Endothelial cell of umbilical vein (primary cell): Measurements from ENCODE around the gene COL4A1. TPM values are rescaled to one million over a fixed set of nuclear protein-coding genes. Genes with fewer than 3 reads are reported as not detected.

Source experiments
- BruUV-seq: library from RNA; stranded (reverse); fragments of 400-500 nt; replicated peaks from 2 replicates; lab custom pipeline; 2021; lab: Mats Ljungman, UMichigan
- CTCF ChIA-PET: fragments of 300-600, 350-600 bp; sonication (Branson Sonifier 250); formaldehyde crosslinking; loops from one replicate; lab custom pipeline; 2021; ENCODE audit warnings: antibody characterized with exemption, inconsistent platforms; lab: Charles Lee
- POLR2A ChIA-PET: fragments of 300-600, 350-600 bp; sonication (Branson Sonifier 250); formaldehyde crosslinking; loops from one replicate; lab custom pipeline; 2021; ENCODE audit warnings: antibody characterized with exemption, inconsistent platforms; lab: Charles Lee
- DNase-seq: peaks from one replicate; pipeline ENCODE4 v3.0.0-alpha.2; 2011; ENCODE audit warnings: low read depth, low spot score
- FAIRE-seq: peaks from 2 replicates; lab custom pipeline; 2011; peaks lifted over from hg19 to GRCh38; lab: Jason Lieb, UNC
- H2AFZ ChIP-seq: 2 replicates; pipeline ENCODE4 v1.6.0; 2012; ENCODE audit warnings: low read depth, low read length, control low read depth, inconsistent platforms
- H3K27ac ChIP-seq: 2 replicates; pipeline ENCODE4 v1.5.1; 2011; ENCODE audit warnings: low read depth, mild to moderate bottlenecking, control low read depth, low read length, moderate library complexity; ENCODE audit not compliant: insufficient read depth
- H3K27me3 ChIP-seq, 2 experiments: 2 replicates each; pipeline versions ENCODE4 v1.6.0 to v1.6.1; 2011; ENCODE audit warnings: low read length in 2 of 2, mixed read lengths in 1 of 2; ENCODE audit not compliant: control insufficient read depth in 2 of 2, insufficient read depth in 2 of 2
- H3K36me3 ChIP-seq, 2 experiments: 2 replicates in 1 of 2; 3 replicates in 1 of 2; pipeline ENCODE4 v1.5.1; 2011; ENCODE audit warnings: low read length in 2 of 2, mild to moderate bottlenecking in 1 of 2, moderate library complexity in 1 of 2; ENCODE audit not compliant: control insufficient read depth in 2 of 2, insufficient read depth in 2 of 2; ENCODE audit errors: extremely low read depth in 1 of 2
- H3K4me1 ChIP-seq: 3 replicates; pipeline ENCODE4 v1.5.1; 2011; ENCODE audit warnings: mild to moderate bottlenecking, low read length; ENCODE audit not compliant: control insufficient read depth, insufficient read depth; ENCODE audit errors: extremely low read depth
- H3K4me2 ChIP-seq: 2 replicates; pipeline ENCODE4 v1.6.1; 2011; ENCODE audit warnings: low read length, control low read depth, mixed read lengths; ENCODE audit not compliant: insufficient read depth
- H3K4me3 ChIP-seq, 3 experiments: fragments of 200-600 bp in 1 of 3; sonication (generic), shearing (Covaris generic) in 1 of 3; replicated peaks in 1 of 3; 2 replicates each; pipeline ENCODE4 v1.5.1; 2011 to 2016; ENCODE audit warnings: control low read depth in 3 of 3, low read length in 3 of 3, mild to moderate bottlenecking in 2 of 3, inconsistent platforms in 1 of 3, low read depth in 1 of 3, moderate library complexity in 1 of 3; ENCODE audit not compliant: insufficient read depth in 1 of 3
- H3K79me2 ChIP-seq: 2 replicates; pipeline ENCODE4 v1.6.0; 2012; ENCODE audit warnings: low read length, inconsistent platforms; ENCODE audit not compliant: control insufficient read depth, insufficient read depth
- H3K9ac ChIP-seq: replicated peaks from 2 replicates; pipeline ENCODE3; 2011; ENCODE audit warnings: low read length, control low read depth; ENCODE audit not compliant: insufficient read depth; ENCODE audit errors: extremely low read depth
- H3K9me1 ChIP-seq: replicated peaks from 3 replicates; pipeline ENCODE4 v1.6.0; 2011; ENCODE audit warnings: mild to moderate bottlenecking, low read length; ENCODE audit not compliant: control insufficient read depth, insufficient read depth; ENCODE audit errors: extremely low read depth
- H3K9me3 ChIP-seq: replicated peaks from 2 replicates; pipeline ENCODE4 v1.5.1; 2012; ENCODE audit warnings: low read length, inconsistent platforms; ENCODE audit not compliant: control insufficient read depth, insufficient read depth
- H4K20me1 ChIP-seq: replicated peaks from 2 replicates; pipeline ENCODE3; 2011; ENCODE audit warnings: mild to moderate bottlenecking, low read length; ENCODE audit not compliant: control insufficient read depth, insufficient read depth; ENCODE audit errors: extremely low read depth
- EZH2 ChIP-seq: IDR thresholded peaks from 2 replicates; pipeline ENCODE4 v1.6.1; 2012; ENCODE audit warnings: borderline replicate concordance, low read depth, mild to moderate bottlenecking, moderate library complexity, low read length, inconsistent platforms; ENCODE audit not compliant: severe bottlenecking
- FOS ChIP-seq: IDR thresholded peaks from 2 replicates; pipeline ENCODE4 v1.6.1; 2011; ENCODE audit warnings: mild to moderate bottlenecking, low read length, moderate library complexity, borderline replicate concordance; ENCODE audit not compliant: insufficient read depth
- GATA2 ChIP-seq: IDR thresholded peaks from 2 replicates; pipeline ENCODE4 v1.7.0; 2011; ENCODE audit warnings: low read depth, mild to moderate bottlenecking, moderate library complexity, mixed read lengths, low read length; ENCODE audit not compliant: insufficient read length, insufficient read depth
- JUN ChIP-seq: IDR thresholded peaks from 2 replicates; pipeline ENCODE4 v1.6.1; 2011; ENCODE audit warnings: borderline replicate concordance, low read depth; ENCODE audit not compliant: insufficient read length, insufficient read depth
- MYC ChIP-seq: IDR thresholded peaks from one replicate; pipeline ENCODE4 v1.6.1; 2011; ENCODE audit warnings: mild to moderate bottlenecking, low read depth, low read length
- POLR2A ChIP-seq: IDR thresholded peaks from 2 replicates; pipeline ENCODE4 v1.6.1; 2012; ENCODE audit warnings: low read depth, mild to moderate bottlenecking, control low read depth, low read length
- POLR2AphosphoS5 ChIP-seq: IDR thresholded peaks from 2 replicates; pipeline ENCODE4 v1.6.1; 2012; ENCODE audit warnings: low read depth, mild to moderate bottlenecking, control low read depth, low read length, moderate library complexity; ENCODE audit not compliant: insufficient read depth
- dilution Hi-C: fragments of 300-500 bp; cut with MboI; formaldehyde crosslinking; loops from one replicate; pipeline ENCODE4 v1.15.0; 2019; ENCODE audit warnings: low sequenced_read_pairs; ENCODE audit not compliant: extremely low pct_ligation_motif_present
- intact Hi-C: fragments of 100-400 bp; cut with micrococcal nuclease; formaldehyde crosslinking; loops from one replicate; pipeline ENCODE4 v1.10.0; 2022
- polyA plus RNA-seq, 4 experiments: library from polyadenylated mRNA; depleted of rRNA in 3 of 4; stranded (reverse) in 3 of 4; unstranded in 1 of 4; fragments of >200 nt; gene quantifications; 2 replicates each; pipeline versions ENCODE4 v1.2.1 to v1.2.3, GENCODE V29; 2011 to 2012; ENCODE audit warnings: missing spikeins in 1 of 4
- total RNA-seq: library from RNA; stranded (reverse); gene quantifications from 2 replicates; pipeline ENCODE4 v1.2.3, GENCODE V29; 2021
- TF ChIP-seq, protein P1 (sequence below): IDR thresholded peaks from 2 replicates; pipeline ENCODE4 v1.6.1; 2011; ENCODE audit not compliant: insufficient read depth, insufficient read length
- TF ChIP-seq, protein P2 (sequence below), 2 donors: IDR thresholded peaks; 1 replicate in 1 of 2; 2 replicates in 1 of 2; pipeline ENCODE4 v1.5.1; 2011; ENCODE audit warnings: low read length in 2 of 2, mild to moderate bottlenecking in 2 of 2, moderate library complexity in 2 of 2, control low read depth in 1 of 2, inconsistent platforms in 1 of 2, low read depth in 1 of 2; ENCODE audit not compliant: insufficient read depth in 1 of 2; ENCODE audit errors: extremely low read depth in 1 of 2

The COL4A1 gene
- total and polyA plus RNA-seq, 2 donors (not counting 3 experiments of a cell fraction or from before 2014, with no cell fraction given) = 384 to 1,119 TPM

GRCh38 chr13:110109910-110110309 lies 197.0 kb downstream of the COL4A1 start:
- Histone ChIP-seq H3K9ac (no peak overlapping the region), H3K27ac (no peak overlapping the region), H3K9me1 (no peaks in the 10 kb centered on the region), H2AFZ (no peak overlapping the region), H3K79me2 (no peaks in the 10 kb centered on the region), H3K4me2 (no peak overlapping the region), H3K4me1 (no peaks in the 10 kb centered on the region), H3K9me3 (no peaks in the 10 kb centered on the region), H3K36me3 (no peaks in the 10 kb centered on the region), H3K4me3 (no peak overlapping the region), H3K27me3 (peaks cover 9 to 14% of the 10 kb centered on the region in 2 experiments), H4K20me1 (no peaks in the 10 kb centered on the region)
- ChIA-PET POLR2A (no interaction called here), CTCF (interaction anchor here (0.5 to 1.9 kb wide), 10 partner anchors 14 to 1218 kb away, joined by 3 to 23 read pairs (median 4); no protein-coding TSS in a partner anchor)
- TF ChIP-seq MYC (no peak), EZH2 (no peak), FOS (no peak), POLR2AphosphoS5 (no peak), JUN (no peak), GATA2 (no peak), POLR2A (no peak)
- TF ChIP-seq, protein P1, sequence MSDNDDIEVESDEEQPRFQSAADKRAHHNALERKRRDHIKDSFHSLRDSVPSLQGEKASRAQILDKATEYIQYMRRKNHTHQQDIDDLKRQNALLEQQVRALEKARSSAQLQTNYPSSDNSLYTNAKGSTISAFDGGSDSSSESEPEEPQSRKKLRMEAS = no peak
- TF ChIP-seq, protein P2, sequence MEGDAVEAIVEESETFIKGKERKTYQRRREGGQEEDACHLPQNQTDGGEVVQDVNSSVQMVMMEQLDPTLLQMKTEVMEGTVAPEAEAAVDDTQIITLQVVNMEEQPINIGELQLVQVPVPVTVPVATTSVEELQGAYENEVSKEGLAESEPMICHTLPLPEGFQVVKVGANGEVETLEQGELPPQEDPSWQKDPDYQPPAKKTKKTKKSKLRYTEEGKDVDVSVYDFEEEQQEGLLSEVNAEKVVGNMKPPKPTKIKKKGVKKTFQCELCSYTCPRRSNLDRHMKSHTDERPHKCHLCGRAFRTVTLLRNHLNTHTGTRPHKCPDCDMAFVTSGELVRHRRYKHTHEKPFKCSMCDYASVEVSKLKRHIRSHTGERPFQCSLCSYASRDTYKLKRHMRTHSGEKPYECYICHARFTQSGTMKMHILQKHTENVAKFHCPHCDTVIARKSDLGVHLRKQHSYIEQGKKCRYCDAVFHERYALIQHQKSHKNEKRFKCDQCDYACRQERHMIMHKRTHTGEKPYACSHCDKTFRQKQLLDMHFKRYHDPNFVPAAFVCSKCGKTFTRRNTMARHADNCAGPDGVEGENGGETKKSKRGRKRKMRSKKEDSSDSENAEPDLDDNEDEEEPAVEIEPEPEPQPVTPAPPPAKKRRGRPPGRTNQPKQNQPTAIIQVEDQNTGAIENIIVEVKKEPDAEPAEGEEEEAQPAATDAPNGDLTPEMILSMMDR (IDR thresholded peaks at IDR 0.05; ENCODE audit: extremely low read depth in 1 of 2, insufficient read depth in 1 of 2, low read depth in 1 of 2, low read length in 2 of 2) = no peak
- FAIRE-seq = no peak
- dilution Hi-C loops = no loop called here
- DNase-seq = no peak
- BruUV-seq = no TSS peak
- intact Hi-C loops = loop anchor here (1.0 to 2.0 kb wide), 3 partner anchors 1149 to 1787 kb away; no protein-coding TSS in a partner anchor
